K562 (cell line): ENCODE data around the gene MBOAT7. TPM values are rescaled to one million over a fixed set of nuclear protein-coding genes. Genes with fewer than 3 reads are reported as not detected.

Experiments used
- CBFA2T2 ChIP-seq: fragments of 450-650 bp; conservative IDR thresholded peaks from 2 replicates; pipeline ENCODE4 v1.6.1; 2017; ENCODE audit warnings: mild to moderate bottlenecking
- CXXC5 ChIP-seq: fragments of 250-450 bp; sonication (Bioruptor Pico); IDR thresholded peaks from 2 replicates; pipeline ENCODE4 v1.8.0; 2022; ENCODE audit warnings: inconsistent platforms, mild to moderate bottlenecking, moderate library complexity
- FOXJ2 ChIP-seq: fragments of 200-800 bp; sonication (Bioruptor generic); IDR thresholded peaks from 2 replicates; pipeline ENCODE4 v1.6.1; 2016; ENCODE audit warnings: missing genetic modification characterization, missing compliant biosample characterization
- MEIS2 ChIP-seq: fragments of 450-650 bp; IDR thresholded peaks from 2 replicates; pipeline ENCODE4 v1.6.1; 2014; ENCODE audit warnings: mild to moderate bottlenecking; ENCODE audit not compliant: partially characterized antibody
- NCOA1 ChIP-seq: fragments of 450-650 bp; IDR thresholded peaks from 2 replicates; pipeline ENCODE4 v1.6.1; 2016; ENCODE audit warnings: low read depth
- NCOA6 ChIP-seq: fragments of 450-650 bp; IDR thresholded peaks from 2 replicates; pipeline ENCODE4 v1.6.1; 2017; ENCODE audit warnings: mild to moderate bottlenecking
- NFIX ChIP-seq: fragments of 250-450 bp; sonication (Bioruptor Pico); IDR thresholded peaks from 2 replicates; pipeline ENCODE4 v1.4.0; 2020; ENCODE audit warnings: low read depth, mild to moderate bottlenecking, moderate library complexity
- NR2C2 ChIP-seq, 2 experiments: fragments of 200-800 bp in 1 of 2; sonication (Bioruptor generic) in 1 of 2; sonication (generic) in 1 of 2; formaldehyde crosslinking in 1 of 2; IDR thresholded peaks; 2 replicates each; pipeline versions ENCODE4 v1.6.1 to v1.8.0; 2016 to 2022; ENCODE audit warnings: mild to moderate bottlenecking in 1 of 2, missing compliant biosample characterization in 1 of 2, missing genetic modification characterization in 1 of 2, missing genetic modification reagents in 1 of 2
- PCBP2 ChIP-seq: fragments of 200-400 bp; formaldehyde crosslinking; IDR thresholded peaks from 2 replicates; pipeline ENCODE4 v1.6.1; 2018; ENCODE audit warnings: low read length, low read depth, mild to moderate bottlenecking, moderate library complexity; ENCODE audit not compliant: poor library complexity, severe bottlenecking
- RBM14 ChIP-seq: fragments of 200-400 bp; formaldehyde crosslinking; IDR thresholded peaks from 2 replicates; pipeline ENCODE4 v1.6.1; 2018; ENCODE audit warnings: low read depth, mild to moderate bottlenecking, low read length, moderate library complexity, borderline replicate concordance; ENCODE audit not compliant: insufficient read depth
- RFX7 ChIP-seq: fragments of 250-450 bp; sonication (Bioruptor Pico); IDR thresholded peaks from 2 replicates; pipeline ENCODE4 v1.5.1; 2021; ENCODE audit warnings: mild to moderate bottlenecking
- SMARCA5 ChIP-seq: fragments of 450-650 bp; IDR thresholded peaks from 2 replicates; pipeline ENCODE4 v1.6.1; 2016
- SNIP1 ChIP-seq: fragments of 450-650 bp; IDR thresholded peaks from 2 replicates; pipeline ENCODE4 v1.7.1; 2017; ENCODE audit warnings: low read depth, mild to moderate bottlenecking
- TRIM24 ChIP-seq, 2 experiments: fragments of 450-650 bp; IDR thresholded peaks; 2 replicates each; pipeline ENCODE4 v1.6.1; 2016
- YBX1 ChIP-seq: fragments of 450-650 bp; IDR thresholded peaks from 2 replicates; pipeline ENCODE4 v1.7.1; 2016; ENCODE audit warnings: mild to moderate bottlenecking
- ZFPM2 ChIP-seq: fragments of 250-450 bp; sonication (Bioruptor Pico); IDR thresholded peaks from 2 replicates; pipeline ENCODE4 v1.5.1; 2022; ENCODE audit warnings: mild to moderate bottlenecking
- ZNF3 ChIP-seq: fragments of 250-450 bp; sonication (Bioruptor Pico); IDR thresholded peaks from 2 replicates; pipeline ENCODE4 v1.5.0; 2021; ENCODE audit warnings: mild to moderate bottlenecking, moderate library complexity
- ZNF354B ChIP-seq: fragments of 250-450 bp; sonication (Bioruptor Pico); IDR thresholded peaks from 2 replicates; pipeline ENCODE4 v1.4.0; 2020
- ZNF507 ChIP-seq: conservative IDR thresholded peaks from 2 replicates; pipeline ENCODE4 v1.6.1; 2017; ENCODE audit warnings: missing genetic modification characterization, missing compliant biosample characterization
- ZNF780A ChIP-seq: fragments of 250-450 bp; sonication (Bioruptor Pico); IDR thresholded peaks from 2 replicates; pipeline ENCODE4 v1.5.0; 2021; ENCODE audit warnings: mild to moderate bottlenecking
- ZSCAN29 ChIP-seq: fragments of 450-650 bp; IDR thresholded peaks from 2 replicates; pipeline ENCODE4 v1.6.1; 2017
- polyA plus RNA-seq, 8 experiments: library from polyadenylated mRNA; depleted of rRNA in 4 of 8; stranded (reverse) in 5 of 8; unstranded in 3 of 8; fragments of >200 nt; fragmentation: Nextera tagmentation in 2 of 8; fragmentation: Illumina TruSeq in 1 of 8; extraction: Ambion mirVana in 2 of 8; extraction: Trizol in 1 of 8; gene quantifications; 2 replicates each; pipeline versions ENCODE4 v1.2.1 to v1.2.3, GENCODE V29; 2011 to 2014; ENCODE audit warnings: inconsistent platforms in 1 of 8, missing spikeins in 1 of 8
- total RNA-seq, 7 experiments: library from RNA; depleted of rRNA in 6 of 7; stranded (reverse); fragments of >200 nt in 6 of 7; fragmentation: Illumina TruSeq in 2 of 7; extraction: Trizol in 2 of 7; gene quantifications; 2 replicates each; pipeline versions ENCODE4 v1.2.1 to v1.2.3, GENCODE V29; 2011 to 2021; ENCODE audit warnings: low replicate concordance in 1 of 7
- TF ChIP-seq, protein P1 (sequence below): fragments of 450-650 bp; conservative IDR thresholded peaks from 2 replicates; pipeline ENCODE4 v1.6.1; 2016; ENCODE audit warnings: missing genetic modification characterization, low read depth, mild to moderate bottlenecking, control low read depth, missing compliant biosample characterization
- TF ChIP-seq, protein P2 (sequence below), 2 experiments: IDR thresholded peaks; 2 replicates each; pipeline ENCODE4 v1.6.1; 2012; ENCODE audit warnings: improper control_type of control experiment in 2 of 2, low read depth in 2 of 2, low read length in 2 of 2, borderline replicate concordance in 1 of 2
- TF ChIP-seq, protein P3 (sequence below): IDR thresholded peaks from 3 replicates; pipeline ENCODE4 v1.6.1; 2011; ENCODE audit warnings: borderline replicate concordance, mild to moderate bottlenecking; ENCODE audit not compliant: insufficient read length, insufficient read depth
- TF ChIP-seq, protein P4 (sequence below): fragments of 250-450 bp; sonication (Bioruptor Pico); IDR thresholded peaks from 2 replicates; pipeline ENCODE4 v1.6.1; 2021; ENCODE audit warnings: mild to moderate bottlenecking

The MBOAT7 gene
- total and polyA plus RNA-seq, 9 of the 15 experiments (the other 6 are each of a cell fraction or from before 2014, with no cell fraction given) = 1.4 to 153 (median 56.1) TPM

DNA sequence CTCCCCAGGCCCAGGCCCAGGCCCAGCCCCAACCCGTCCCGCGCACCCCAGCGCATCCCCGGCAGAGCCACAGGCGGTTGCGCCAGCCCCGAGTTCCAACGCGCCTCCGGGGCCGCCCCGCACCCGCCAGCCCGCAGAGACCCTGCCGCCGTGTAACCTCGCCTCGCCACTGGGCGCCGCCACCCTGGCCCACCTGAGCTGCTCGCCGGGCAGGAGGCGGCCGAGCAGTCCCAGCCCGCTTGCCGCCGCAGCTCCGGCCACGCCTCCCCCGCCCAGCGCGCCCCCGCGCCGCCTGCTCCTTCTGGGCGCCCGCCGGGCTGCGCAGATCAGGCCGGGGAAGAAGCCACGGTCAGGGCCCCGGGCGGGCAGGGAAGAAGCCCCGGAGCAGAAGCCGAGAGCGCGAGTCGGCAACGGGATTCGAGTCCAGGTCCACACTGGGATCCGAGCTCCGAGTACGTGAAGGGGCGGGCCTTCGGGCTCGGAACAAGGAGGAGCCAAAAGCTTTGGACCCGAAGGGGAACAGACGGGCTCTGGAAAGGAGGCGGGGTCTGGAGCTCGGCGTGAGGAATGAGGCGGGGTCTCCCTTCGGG lies at the start of gene MBOAT7 (continued):
- TF ChIP-seq NFIX = no peak
- no peak for TF ChIP-seq ZNF354B (CRISPR knock-in tag)
- TF ChIP-seq YBX1 = no peak
- TF ChIP-seq ZSCAN29 = no peak
- TF ChIP-seq ZNF780A (CRISPR knock-in tag) = no peak
- TF ChIP-seq SMARCA5 = no peak
- no peak for TF ChIP-seq SNIP1
- no peak; the same call in 1 of the 2 replicates for TF ChIP-seq NR2C2 (CRISPR knock-in tag; IDR thresholded peaks at IDR 0.05)
- no peak for TF ChIP-seq NR2C2 (tag; IDR thresholded peaks at IDR 0.05)
- 0 out of 2 replicates have a peak, but pooled peaks have one; percentile 26 for TF ChIP-seq ZFPM2
- no peak for TF ChIP-seq ZNF3 (CRISPR knock-in tag)
- TF ChIP-seq PCBP2 = no peak
- no peak for TF ChIP-seq RFX7 (CRISPR knock-in tag)
- TF ChIP-seq, protein P1, sequence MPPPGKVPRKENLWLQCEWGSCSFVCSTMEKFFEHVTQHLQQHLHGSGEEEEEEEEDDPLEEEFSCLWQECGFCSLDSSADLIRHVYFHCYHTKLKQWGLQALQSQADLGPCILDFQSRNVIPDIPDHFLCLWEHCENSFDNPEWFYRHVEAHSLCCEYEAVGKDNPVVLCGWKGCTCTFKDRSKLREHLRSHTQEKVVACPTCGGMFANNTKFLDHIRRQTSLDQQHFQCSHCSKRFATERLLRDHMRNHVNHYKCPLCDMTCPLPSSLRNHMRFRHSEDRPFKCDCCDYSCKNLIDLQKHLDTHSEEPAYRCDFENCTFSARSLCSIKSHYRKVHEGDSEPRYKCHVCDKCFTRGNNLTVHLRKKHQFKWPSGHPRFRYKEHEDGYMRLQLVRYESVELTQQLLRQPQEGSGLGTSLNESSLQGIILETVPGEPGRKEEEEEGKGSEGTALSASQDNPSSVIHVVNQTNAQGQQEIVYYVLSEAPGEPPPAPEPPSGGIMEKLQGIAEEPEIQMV = peak; percentile 98
- TF ChIP-seq, protein P2, sequence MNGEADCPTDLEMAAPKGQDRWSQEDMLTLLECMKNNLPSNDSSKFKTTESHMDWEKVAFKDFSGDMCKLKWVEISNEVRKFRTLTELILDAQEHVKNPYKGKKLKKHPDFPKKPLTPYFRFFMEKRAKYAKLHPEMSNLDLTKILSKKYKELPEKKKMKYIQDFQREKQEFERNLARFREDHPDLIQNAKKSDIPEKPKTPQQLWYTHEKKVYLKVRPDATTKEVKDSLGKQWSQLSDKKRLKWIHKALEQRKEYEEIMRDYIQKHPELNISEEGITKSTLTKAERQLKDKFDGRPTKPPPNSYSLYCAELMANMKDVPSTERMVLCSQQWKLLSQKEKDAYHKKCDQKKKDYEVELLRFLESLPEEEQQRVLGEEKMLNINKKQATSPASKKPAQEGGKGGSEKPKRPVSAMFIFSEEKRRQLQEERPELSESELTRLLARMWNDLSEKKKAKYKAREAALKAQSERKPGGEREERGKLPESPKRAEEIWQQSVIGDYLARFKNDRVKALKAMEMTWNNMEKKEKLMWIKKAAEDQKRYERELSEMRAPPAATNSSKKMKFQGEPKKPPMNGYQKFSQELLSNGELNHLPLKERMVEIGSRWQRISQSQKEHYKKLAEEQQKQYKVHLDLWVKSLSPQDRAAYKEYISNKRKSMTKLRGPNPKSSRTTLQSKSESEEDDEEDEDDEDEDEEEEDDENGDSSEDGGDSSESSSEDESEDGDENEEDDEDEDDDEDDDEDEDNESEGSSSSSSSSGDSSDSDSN (IDR thresholded peaks at IDR 0.05; ENCODE audit: borderline replicate concordance in 1 of 2, low read depth in 2 of 2, low read length in 2 of 2) = peak; percentile 66 to 85; a peak in 2 of 4 replicates
- no peak for TF ChIP-seq FOXJ2 (tag)
- TF ChIP-seq TRIM24 (IDR thresholded peaks at IDR 0.05) = no peak
- no peak for TF ChIP-seq MEIS2
- TF ChIP-seq, protein P3, sequence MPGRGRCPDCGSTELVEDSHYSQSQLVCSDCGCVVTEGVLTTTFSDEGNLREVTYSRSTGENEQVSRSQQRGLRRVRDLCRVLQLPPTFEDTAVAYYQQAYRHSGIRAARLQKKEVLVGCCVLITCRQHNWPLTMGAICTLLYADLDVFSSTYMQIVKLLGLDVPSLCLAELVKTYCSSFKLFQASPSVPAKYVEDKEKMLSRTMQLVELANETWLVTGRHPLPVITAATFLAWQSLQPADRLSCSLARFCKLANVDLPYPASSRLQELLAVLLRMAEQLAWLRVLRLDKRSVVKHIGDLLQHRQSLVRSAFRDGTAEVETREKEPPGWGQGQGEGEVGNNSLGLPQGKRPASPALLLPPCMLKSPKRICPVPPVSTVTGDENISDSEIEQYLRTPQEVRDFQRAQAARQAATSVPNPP = no peak
- peak; percentile 79 for TF ChIP-seq CXXC5 (CRISPR knock-in tag)
- TF ChIP-seq RBM14 = no peak
- TF ChIP-seq, protein P4, sequence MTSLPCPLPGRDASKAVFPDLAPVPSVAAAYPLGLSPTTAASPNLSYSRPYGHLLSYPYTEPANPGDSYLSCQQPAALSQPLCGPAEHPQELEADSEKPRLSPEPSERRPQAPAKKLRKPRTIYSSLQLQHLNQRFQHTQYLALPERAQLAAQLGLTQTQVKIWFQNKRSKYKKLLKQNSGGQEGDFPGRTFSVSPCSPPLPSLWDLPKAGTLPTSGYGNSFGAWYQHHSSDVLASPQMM (CRISPR knock-in tag) = no peak
- no peak for TF ChIP-seq CBFA2T2
- no peak for TF ChIP-seq NCOA6
- no peak for TF ChIP-seq ZNF507 (tag)
- TF ChIP-seq NCOA1 = no peak
